Activated T-cell treated with anti-CD3 and anti-CD28 coated beads, Interleukin-2, amount 50 U/mL, for 24 hours (primary cell): ENCODE measurements around the gene ISG15.

Source experiments
- DNase-seq: peaks from one replicate; pipeline ENCODE4 v3.0.0-alpha.2; 2020
- H3K27ac Mint-ChIP-seq: 2 replicates; pipeline ENCODE4 v1.8.0; 2020; ENCODE audit warnings: mild to moderate bottlenecking, mixed read lengths
- H3K27me3 Mint-ChIP-seq: 2 replicates; pipeline ENCODE4 v1.8.0; 2020; ENCODE audit warnings: mixed read lengths
- H3K36me3 Mint-ChIP-seq: 2 replicates; pipeline ENCODE4 v1.8.0; 2020; ENCODE audit warnings: low read depth, mixed read lengths
- H3K4me1 Mint-ChIP-seq: 2 replicates; pipeline ENCODE4 v1.8.0; 2020; ENCODE audit warnings: low read depth, mixed read lengths
- H3K4me3 Mint-ChIP-seq: 2 replicates; pipeline ENCODE4 v1.8.0; 2020; ENCODE audit warnings: mild to moderate bottlenecking, moderate library complexity, mixed read lengths
- H3K9me3 Mint-ChIP-seq: 2 replicates; pipeline ENCODE4 v1.8.0; 2020; ENCODE audit warnings: mixed read lengths

ISG15 gene

GRCh38 chr1:1044455-1045078 is 31.3 kb downstream of the ISG15 start:
- no peak overlapping the region for H3K27ac Mint-ChIP-seq
- no peak overlapping the region for H3K4me3 Mint-ChIP-seq
- peaks cover 8% of the 10 kb centered on the region for H3K36me3 Mint-ChIP-seq
- DNase-seq, result no peak
- peaks cover 5% of the 10 kb centered on the region for H3K4me1 Mint-ChIP-seq
- no peaks in the 10 kb centered on the region for H3K9me3 Mint-ChIP-seq
- H3K27me3 Mint-ChIP-seq, result peaks cover 3% of the 10 kb centered on the region

- no peak overlapping the region for H3K4me3 Mint-ChIP-seq
- no peaks in the 10 kb centered on the region for H3K27me3 Mint-ChIP-seq
- H3K36me3 Mint-ChIP-seq, result peaks cover 8% of the 10 kb centered on the region
- no peaks in the 10 kb centered on the region for H3K9me3 Mint-ChIP-seq
- DNase-seq, result no peak
- H3K27ac Mint-ChIP-seq, result no peak overlapping the region
- peaks cover under 1% of the 10 kb centered on the region for H3K4me1 Mint-ChIP-seq
Observed at GRCh38 chr1:1045129-1045528, 31.8 kb downstream of the ISG15 start.

- Mint-ChIP-seq H3K4me3 (no peak overlapping the region), H3K27ac (no peak overlapping the region), H3K36me3 (peaks cover 8% of the 10 kb centered on the region), H3K4me1 (no peaks in the 10 kb centered on the region), H3K27me3 (no peaks in the 10 kb centered on the region), H3K9me3 (no peaks in the 10 kb centered on the region)
- DNase-seq, result no peak
Observed at GRCh38 chr1:1046243-1046642, 32.9 kb downstream of the ISG15 start.

- no peak overlapping the region for H3K4me3 Mint-ChIP-seq
- H3K36me3 Mint-ChIP-seq, result peaks cover 8% of the 10 kb centered on the region
- no peaks in the 10 kb centered on the region for H3K27me3 Mint-ChIP-seq
- DNase-seq, result no peak
- no peaks in the 10 kb centered on the region for H3K4me1 Mint-ChIP-seq
- H3K27ac Mint-ChIP-seq, result no peak overlapping the region
- no peaks in the 10 kb centered on the region for H3K9me3 Mint-ChIP-seq
Observed at GRCh38 chr1:1046767-1047166, 33.5 kb downstream of the ISG15 start.

- Mint-ChIP-seq H3K4me1 (no peaks in the 10 kb centered on the region), H3K9me3 (no peaks in the 10 kb centered on the region), H3K4me3 (no peak overlapping the region), H3K27ac (no peak overlapping the region), H3K27me3 (no peaks in the 10 kb centered on the region), H3K36me3 (peaks cover 8% of the 10 kb centered on the region)
- DNase-seq, result no peak
Observed at GRCh38 chr1:1047407-1047806, 34.1 kb downstream of the ISG15 start.

GRCh38 chr1:1047963-1048362 is 34.7 kb downstream of the ISG15 start:
- no peaks in the 10 kb centered on the region for H3K27me3 Mint-ChIP-seq
- DNase-seq, result no peak
- no peaks in the 10 kb centered on the region for H3K4me1 Mint-ChIP-seq
- no peak overlapping the region for H3K4me3 Mint-ChIP-seq
- peaks cover 8% of the 10 kb centered on the region for H3K36me3 Mint-ChIP-seq
- no peak overlapping the region for H3K27ac Mint-ChIP-seq
- no peaks in the 10 kb centered on the region for H3K9me3 Mint-ChIP-seq

GRCh38 chr1:1048765-1049164 is 35.5 kb downstream of the ISG15 start:
- DNase-seq, result no peak
- no peaks in the 10 kb centered on the region for H3K4me1 Mint-ChIP-seq
- no peak overlapping the region for H3K27ac Mint-ChIP-seq
- no peaks in the 10 kb centered on the region for H3K9me3 Mint-ChIP-seq
- H3K36me3 Mint-ChIP-seq, result peaks cover 8% of the 10 kb centered on the region
- no peak overlapping the region for H3K4me3 Mint-ChIP-seq
- H3K27me3 Mint-ChIP-seq, result no peaks in the 10 kb centered on the region

GRCh38 chr1:1049318-1050165 is 36.2 kb downstream of the ISG15 start:
- H3K27me3 Mint-ChIP-seq, result no peaks in the 10 kb centered on the region
- H3K9me3 Mint-ChIP-seq, result no peaks in the 10 kb centered on the region
- DNase-seq, result no peak
- H3K27ac Mint-ChIP-seq, result no peak overlapping the region
- peaks cover 8% of the 10 kb centered on the region for H3K36me3 Mint-ChIP-seq
- H3K4me3 Mint-ChIP-seq, result no peak overlapping the region
- H3K4me1 Mint-ChIP-seq, result no peaks in the 10 kb centered on the region

GRCh38 chr1:1050577-1051052 is 37.3 kb downstream of the ISG15 start:
- H3K4me1 Mint-ChIP-seq, result no peaks in the 10 kb centered on the region
- H3K4me3 Mint-ChIP-seq, result no peak overlapping the region
- H3K9me3 Mint-ChIP-seq, result no peaks in the 10 kb centered on the region
- peaks cover 9% of the 10 kb centered on the region for H3K36me3 Mint-ChIP-seq
- no peak overlapping the region for H3K27ac Mint-ChIP-seq
- no peaks in the 10 kb centered on the region for H3K27me3 Mint-ChIP-seq
- no peak for DNase-seq

GRCh38 chr1:1051127-1051810 is 38.0 kb downstream of the ISG15 start:
- Mint-ChIP-seq H3K4me3 (no peak overlapping the region), H3K9me3 (no peaks in the 10 kb centered on the region), H3K27ac (no peak overlapping the region), H3K27me3 (peaks cover 2% of the 10 kb centered on the region), H3K4me1 (no peaks in the 10 kb centered on the region), H3K36me3 (peaks cover 5% of the 10 kb centered on the region)
- DNase-seq, result no peak

- Mint-ChIP-seq H3K4me1 (no peaks in the 10 kb centered on the region), H3K27me3 (peaks cover 7% of the 10 kb centered on the region), H3K27ac (no peak overlapping the region), H3K36me3 (peaks cover 2% of the 10 kb centered on the region), H3K9me3 (no peaks in the 10 kb centered on the region), H3K4me3 (no peak overlapping the region)
- DNase-seq, result no peak
Observed at GRCh38 chr1:1052003-1052840, 38.9 kb downstream of the ISG15 start.

GRCh38 chr1:1053022-1053421 is 39.7 kb downstream of the ISG15 start:
- no peak for DNase-seq
- peaks cover 14% of the 10 kb centered on the region for H3K27me3 Mint-ChIP-seq
- no peaks in the 10 kb centered on the region for H3K9me3 Mint-ChIP-seq
- no peak overlapping the region for H3K4me3 Mint-ChIP-seq
- H3K4me1 Mint-ChIP-seq, result no peaks in the 10 kb centered on the region
- H3K27ac Mint-ChIP-seq, result no peak overlapping the region
- peaks cover 1% of the 10 kb centered on the region for H3K36me3 Mint-ChIP-seq

- H3K27me3 Mint-ChIP-seq, result peaks cover 20% of the 10 kb centered on the region
- H3K4me1 Mint-ChIP-seq, result peaks cover 5% of the 10 kb centered on the region
- H3K36me3 Mint-ChIP-seq, result peaks cover 1% of the 10 kb centered on the region
- DNase-seq, result no peak
- H3K9me3 Mint-ChIP-seq, result no peaks in the 10 kb centered on the region
- no peak overlapping the region for H3K4me3 Mint-ChIP-seq
- H3K27ac Mint-ChIP-seq, result no peak overlapping the region
Observed at GRCh38 chr1:1053682-1054081, 40.4 kb downstream of the ISG15 start.

- peaks cover 24% of the 10 kb centered on the region for H3K27me3 Mint-ChIP-seq
- DNase-seq, result no peak
- peaks cover 1% of the 10 kb centered on the region for H3K36me3 Mint-ChIP-seq
- no peak overlapping the region for H3K4me3 Mint-ChIP-seq
- no peak overlapping the region for H3K27ac Mint-ChIP-seq
- H3K9me3 Mint-ChIP-seq, result no peaks in the 10 kb centered on the region
- peaks cover 8% of the 10 kb centered on the region for H3K4me1 Mint-ChIP-seq
Observed at GRCh38 chr1:1054099-1054700, 40.9 kb downstream of the ISG15 start.
